K562 (cell line): ENCODE data around the gene MEGF11. TPM values are rescaled to one million over a fixed set of nuclear protein-coding genes. Genes with fewer than 3 reads are reported as not detected.

Experiments
- ATAC-seq: fragments of 200-7000 bp; cut with Tn5 transposase; 3 replicates; pipeline ENCODE4 v1.9.1; 2020; ENCODE audit warnings: moderate library complexity
- BruUV-seq: library from RNA; stranded (reverse); fragments of 400-500 nt; replicated peaks from 2 replicates; lab custom pipeline; 2021; lab: Mats Ljungman, UMichigan
- CTCF ChIA-PET: fragments of 300-600 bp; formaldehyde crosslinking; extraction: SDS; loops from one replicate; lab custom pipeline; 2021; ENCODE audit warnings: low intra/inter-chr PET ratio; lab: Yijun Ruan, JAX
- POLR2A ChIA-PET: fragments of 300-600, 350-650 bp; sonication (Branson Sonifier 250); formaldehyde crosslinking; extraction: SDS; loops from one replicate; lab custom pipeline; 2021; ENCODE audit warnings: antibody characterized with exemption, inconsistent platforms; lab: Yijun Ruan, JAX
- DNase-seq, 4 experiments: peaks; one replicate each; pipeline versions ENCODE4 v3.0.0 to v3.0.0-alpha.2; 2011 to 2018; ENCODE audit warnings: low spot score in 3 of 4, mixed read lengths in 3 of 4; ENCODE audit errors: extremely low read depth in 1 of 4
- FAIRE-seq: peaks from 2 replicates; lab custom pipeline; 2011; peaks lifted over from hg19 to GRCh38; lab: Jason Lieb, UNC
- H2AFZ ChIP-seq: 2 replicates; pipeline ENCODE4 v1.6.0; 2011; ENCODE audit warnings: low read depth, low read length, control low read depth, inconsistent platforms
- H3K27ac ChIP-seq: fragments of 200-600 bp; 3 replicates; pipeline ENCODE4 v1.8.0; 2011; ENCODE audit warnings: low read depth, mild to moderate bottlenecking, control low read depth, inconsistent platforms, low read length, moderate library complexity, mixed read lengths; ENCODE audit errors: extremely low read depth
- H3K27me3 ChIP-seq, 2 experiments: fragments of 300-600 bp in 1 of 2; 2 replicates in 1 of 2; 3 replicates in 1 of 2; pipeline versions ENCODE4 v1.6.0 to v1.8.0; 2011; ENCODE audit warnings: inconsistent platforms in 2 of 2, low read length in 2 of 2, mild to moderate bottlenecking in 1 of 2, mixed read lengths in 1 of 2, moderate library complexity in 1 of 2; ENCODE audit not compliant: control insufficient read depth in 2 of 2, insufficient read depth in 2 of 2
- H3K36me3 ChIP-seq: fragments of 300-600 bp; 3 replicates; pipeline ENCODE4 v1.8.0; 2011; ENCODE audit warnings: mild to moderate bottlenecking, low read length, inconsistent platforms; ENCODE audit not compliant: control insufficient read depth, insufficient read depth
- H3K4me1 ChIP-seq, 2 experiments: fragments of 200-600 bp in 1 of 2; replicated peaks in 1 of 2; 2 replicates in 1 of 2; 3 replicates in 1 of 2; pipeline versions ENCODE4 v1.5.1 to v1.8.0; 2011; ENCODE audit warnings: inconsistent platforms in 2 of 2, low read length in 2 of 2, mild to moderate bottlenecking in 1 of 2, mixed read lengths in 1 of 2, moderate library complexity in 1 of 2; ENCODE audit not compliant: control insufficient read depth in 2 of 2, insufficient read depth in 2 of 2
- H3K4me2 ChIP-seq: 2 replicates; pipeline ENCODE4 v1.6.1; 2011; ENCODE audit warnings: low read length, control low read depth, inconsistent platforms, mixed read lengths; ENCODE audit not compliant: insufficient read depth
- H3K4me3 ChIP-seq: fragments of 200-600 bp; sonication (generic), shearing (Covaris generic); 2 replicates; pipeline ENCODE4 v1.5.1; 2016; ENCODE audit warnings: control low read depth, inconsistent platforms
- H3K79me2 ChIP-seq: fragments of 200-600 bp; 3 replicates; pipeline ENCODE4 v1.8.0; 2011; ENCODE audit warnings: low read length, inconsistent platforms; ENCODE audit not compliant: control insufficient read depth, insufficient read depth
- H3K9ac ChIP-seq, 2 experiments: 2 replicates each; pipeline versions ENCODE4 v1.6.0 to v1.6.1; 2011; ENCODE audit warnings: low read depth in 2 of 2, low read length in 2 of 2, control low read depth in 1 of 2, inconsistent platforms in 1 of 2, mild to moderate bottlenecking in 1 of 2, mixed read lengths in 1 of 2; ENCODE audit not compliant: insufficient read depth in 1 of 2
- H3K9me1 ChIP-seq: one replicate; pipeline ENCODE4 v1.6.0; 2011; ENCODE audit warnings: inconsistent platforms, mild to moderate bottlenecking, low read length, moderate library complexity; ENCODE audit not compliant: control insufficient read depth, insufficient read depth
- H3K9me3 ChIP-seq: replicated peaks from 2 replicates; pipeline ENCODE4 v1.5.1; 2011; ENCODE audit warnings: low read depth, low read length, inconsistent platforms; ENCODE audit not compliant: control insufficient read depth, insufficient read depth
- H4K20me1 ChIP-seq: replicated peaks from 2 replicates; pipeline ENCODE4 v1.6.1; 2011; ENCODE audit warnings: low read length, inconsistent platforms, mixed read lengths; ENCODE audit not compliant: control insufficient read depth, insufficient read depth
- ARID1B ChIP-seq: fragments of 450-650 bp; IDR thresholded peaks from 2 replicates; pipeline ENCODE4 v1.6.1; 2016; ENCODE audit warnings: antibody characterized with exemption, mild to moderate bottlenecking, inconsistent platforms
- ARID3A ChIP-seq: IDR thresholded peaks from 2 replicates; pipeline ENCODE4 v1.6.1; 2012; ENCODE audit warnings: low read depth, low read length, improper control_type of control experiment, borderline replicate concordance
- CBX2 ChIP-seq: fragments of 200-600 bp; sonication (generic); IDR thresholded peaks from one replicate; pipeline ENCODE4 v1.6.1; 2012; ENCODE audit warnings: mild to moderate bottlenecking, low read length, inconsistent platforms; ENCODE audit not compliant: insufficient read depth, poor library complexity, severe bottlenecking
- NR2C2 ChIP-seq, 2 experiments: fragments of 200-800 bp in 1 of 2; sonication (Bioruptor generic) in 1 of 2; sonication (generic) in 1 of 2; formaldehyde crosslinking in 1 of 2; IDR thresholded peaks; 2 replicates each; pipeline versions ENCODE4 v1.6.1 to v1.8.0; 2016 to 2022; ENCODE audit warnings: mild to moderate bottlenecking in 1 of 2, missing compliant biosample characterization in 1 of 2, missing genetic modification characterization in 1 of 2, missing genetic modification reagents in 1 of 2
- OTX1 ChIP-seq: fragments of 450-650 bp; formaldehyde crosslinking; IDR thresholded peaks from 2 replicates; pipeline ENCODE4 v1.4.0; 2022; ENCODE audit warnings: mild to moderate bottlenecking
- POU5F1 ChIP-seq: fragments of 150-350 bp; IDR thresholded peaks from 2 replicates; pipeline ENCODE4 v1.6.1; 2014; ENCODE audit warnings: borderline replicate concordance, low read length, low read depth, mild to moderate bottlenecking; ENCODE audit not compliant: partially characterized antibody
- RBM25 ChIP-seq: fragments of 200-400 bp; formaldehyde crosslinking; IDR thresholded peaks from 2 replicates; pipeline ENCODE4 v1.6.1; 2018; ENCODE audit warnings: low read length, low read depth, moderate library complexity; ENCODE audit not compliant: severe bottlenecking
- RFX5 ChIP-seq: IDR thresholded peaks from 2 replicates; pipeline ENCODE4 v1.6.1; 2011; ENCODE audit warnings: low read depth, mild to moderate bottlenecking, improper control_type of control experiment, low read length
- SMARCA5 ChIP-seq: fragments of 450-650 bp; IDR thresholded peaks from 2 replicates; pipeline ENCODE4 v1.6.1; 2016
- SMARCE1 ChIP-seq: fragments of 450-650 bp; IDR thresholded peaks from 2 replicates; pipeline ENCODE4 v1.7.1; 2016; ENCODE audit warnings: mild to moderate bottlenecking
- TCF7 ChIP-seq: sonication (generic); IDR thresholded peaks from 2 replicates; pipeline ENCODE4 v1.6.1; 2016; ENCODE audit warnings: antibody characterized with exemption, borderline replicate concordance
- ZFP36 ChIP-seq: fragments of 150-350 bp; IDR thresholded peaks from 2 replicates; pipeline ENCODE4 v1.6.1; 2018; ENCODE audit warnings: low read length, low read depth; ENCODE audit not compliant: partially characterized antibody
- ZNF140 ChIP-seq: fragments of 250-450 bp; sonication (Bioruptor Pico); IDR thresholded peaks from 2 replicates; pipeline ENCODE4 v1.8.0; 2021; ENCODE audit warnings: moderate library complexity, mild to moderate bottlenecking, inconsistent platforms
- ZNF165 ChIP-seq: fragments of 250-450 bp; sonication (Bioruptor Pico); IDR thresholded peaks from 2 replicates; pipeline ENCODE4 v1.4.0; 2020; ENCODE audit warnings: borderline replicate concordance
- ZNF324 ChIP-seq: fragments of 250-450 bp; sonication (Bioruptor Pico); IDR thresholded peaks from 2 replicates; pipeline ENCODE4 v1.4.0; 2020; ENCODE audit warnings: mild to moderate bottlenecking
- WGBS: fragments of 100-300 bp; shearing (Covaris generic); methylation state at CpG from one replicate; pipeline ENCODE4 v1.1.6; 2016; ENCODE audit warnings: low coverage, mixed read lengths; ENCODE audit not compliant: insufficient coverage; ENCODE audit errors: missing lambda C conversion rate; 5-methylcytosine and 5-hydroxymethylcytosine counted together
- in situ Hi-C: fragments of 300-500 bp; cut with MboI; formaldehyde crosslinking; loops from 4 replicates; pipeline ENCODE4 v1.15.0; 2018; ENCODE audit warnings: inconsistent platforms, mixed read lengths
- intact Hi-C: fragments of 100-400 bp; cut with micrococcal nuclease; formaldehyde crosslinking; loops from 2 replicates; pipeline ENCODE4 v1.14.2; 2022
- polyA plus RNA-seq, 8 experiments: library from polyadenylated mRNA; depleted of rRNA in 4 of 8; stranded (reverse) in 5 of 8; unstranded in 3 of 8; fragments of >200 nt; fragmentation: Nextera tagmentation in 2 of 8; fragmentation: Illumina TruSeq in 1 of 8; extraction: Ambion mirVana in 2 of 8; extraction: Trizol in 1 of 8; gene quantifications; 2 replicates each; pipeline versions ENCODE4 v1.2.1 to v1.2.3, GENCODE V29; 2011 to 2014; ENCODE audit warnings: inconsistent platforms in 1 of 8, missing spikeins in 1 of 8
- total RNA-seq, 7 experiments: library from RNA; depleted of rRNA in 6 of 7; stranded (reverse); fragments of >200 nt in 6 of 7; fragmentation: Illumina TruSeq in 2 of 7; extraction: Trizol in 2 of 7; gene quantifications; 2 replicates each; pipeline versions ENCODE4 v1.2.1 to v1.2.3, GENCODE V29; 2011 to 2021; ENCODE audit warnings: low replicate concordance in 1 of 7
- TF ChIP-seq, protein P1 (sequence below): fragments of 450-650 bp; IDR thresholded peaks from 2 replicates; pipeline ENCODE4 v1.7.1; 2018; ENCODE audit warnings: mild to moderate bottlenecking, low read depth; ENCODE audit not compliant: partially characterized antibody

Gene MEGF11
- total and polyA plus RNA-seq, 9 of the 15 experiments (the other 6 are each of a cell fraction or from before 2014, with no cell fraction given), result 0.06 to 0.23 (median 0.20) TPM; not detected in 6

GRCh38 chr15:66097151-66098021, 156.2 kb downstream of the MEGF11 start:
- FAIRE-seq (no peak), ATAC-seq (no peak), DNase-seq (no peak)
- no peak overlapping the region for H2AFZ ChIP-seq
- H3K4me1 ChIP-seq, result no peaks in the 10 kb centered on the region
- H3K36me3 ChIP-seq, result no peaks in the 10 kb centered on the region
- peaks cover 24 to 65% of the 10 kb centered on the region in 2 experiments; a peak in 4 of 5 replicates for H3K27me3 ChIP-seq
- POLR2A ChIA-PET, result interaction anchor here (0.6 to 1.6 kb wide), 4 partner anchors 11 to 763 kb away, joined by 3 to 5 read pairs (median 4); no protein-coding TSS in a partner anchor
- H3K9me3 ChIP-seq, result no peaks in the 10 kb centered on the region
- no peak overlapping the region for H3K4me2 ChIP-seq
- H3K4me3 ChIP-seq, result no peak overlapping the region
- intact Hi-C loops (no loop called here), in situ Hi-C loops (no loop called here)
- 0% methylated on average over 13 of the region's 15 CpGs for WGBS
- H3K9me1 ChIP-seq, result no peaks in the 10 kb centered on the region
- peaks cover 19% of the 10 kb centered on the region; the same call in 1 of the 2 replicates for H4K20me1 ChIP-seq
- no peak overlapping the region; a peak in 1 of 4 replicates for H3K9ac ChIP-seq
- H3K27ac ChIP-seq, result no peak overlapping the region
- no peaks in the 10 kb centered on the region for H3K79me2 ChIP-seq
- CTCF ChIA-PET, result no interaction called here
- BruUV-seq, result no TSS peak
- TF ChIP-seq TCF7 (no peak), ARID1B (no peak), SMARCA5 (no peak), CBX2 (no peak), ZNF165 (CRISPR knock-in tag) (no peak), OTX1 (CRISPR knock-in tag) (no peak), ZNF140 (CRISPR knock-in tag) (no peak), ARID3A (no peak), RBM25 (no peak), POU5F1 (no peak), ZNF324 (CRISPR knock-in tag) (no peak), SMARCE1 (no peak), NR2C2 (CRISPR knock-in tag; IDR thresholded peaks at IDR 0.05) (no peak), NR2C2 (tag; IDR thresholded peaks at IDR 0.05) (no peak), ZFP36 (no peak), RFX5 (no peak)
- TF ChIP-seq, protein P1, sequence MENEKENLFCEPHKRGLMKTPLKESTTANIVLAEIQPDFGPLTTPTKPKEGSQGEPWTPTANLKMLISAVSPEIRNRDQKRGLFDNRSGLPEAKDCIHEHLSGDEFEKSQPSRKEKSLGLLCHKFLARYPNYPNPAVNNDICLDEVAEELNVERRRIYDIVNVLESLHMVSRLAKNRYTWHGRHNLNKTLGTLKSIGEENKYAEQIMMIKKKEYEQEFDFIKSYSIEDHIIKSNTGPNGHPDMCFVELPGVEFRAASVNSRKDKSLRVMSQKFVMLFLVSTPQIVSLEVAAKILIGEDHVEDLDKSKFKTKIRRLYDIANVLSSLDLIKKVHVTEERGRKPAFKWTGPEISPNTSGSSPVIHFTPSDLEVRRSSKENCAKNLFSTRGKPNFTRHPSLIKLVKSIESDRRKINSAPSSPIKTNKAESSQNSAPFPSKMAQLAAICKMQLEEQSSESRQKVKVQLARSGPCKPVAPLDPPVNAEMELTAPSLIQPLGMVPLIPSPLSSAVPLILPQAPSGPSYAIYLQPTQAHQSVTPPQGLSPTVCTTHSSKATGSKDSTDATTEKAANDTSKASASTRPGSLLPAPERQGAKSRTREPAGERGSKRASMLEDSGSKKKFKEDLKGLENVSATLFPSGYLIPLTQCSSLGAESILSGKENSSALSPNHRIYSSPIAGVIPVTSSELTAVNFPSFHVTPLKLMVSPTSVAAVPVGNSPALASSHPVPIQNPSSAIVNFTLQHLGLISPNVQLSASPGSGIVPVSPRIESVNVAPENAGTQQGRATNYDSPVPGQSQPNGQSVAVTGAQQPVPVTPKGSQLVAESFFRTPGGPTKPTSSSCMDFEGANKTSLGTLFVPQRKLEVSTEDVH, result no peak
